Lower leg skin (tissue), 4 donors: ENCODE data around the gene BRD7. TPM values are rescaled to one million over a fixed set of nuclear protein-coding genes. Genes with fewer than 3 reads are reported as not detected.

Experiments
- DNase-seq, 2 donors: peaks; one replicate each; pipeline ENCODE4 v3.0.0-alpha.2; 2019; ENCODE audit warnings: low spot score in 2 of 2
- H3K4me3 ChIP-seq: fragments of 200-600 bp; sonication (generic); 2 replicates; pipeline ENCODE4 v1.5.1; 2017; ENCODE audit warnings: mild to moderate bottlenecking, low read depth; ENCODE audit not compliant: poor library complexity, severe bottlenecking
- CTCF ChIP-seq, 3 donors: fragments of 450-650 bp; IDR thresholded peaks; one replicate each; pipeline ENCODE4 v1.5.1; 2016; ENCODE audit warnings: antibody characterized with exemption in 3 of 3, mild to moderate bottlenecking in 3 of 3, moderate library complexity in 2 of 3
- POLR2A ChIP-seq, 2 donors: fragments of 450-650 bp; IDR thresholded peaks; one replicate each; pipeline ENCODE4 v1.6.1; 2016 to 2017; ENCODE audit warnings: antibody characterized with exemption in 2 of 2, mild to moderate bottlenecking in 1 of 2, moderate library complexity in 1 of 2
- WGBS, 2 donors: methylation state at CpG; one replicate each; pipeline ENCODE4 v1.1.5; 2018; 5-methylcytosine and 5-hydroxymethylcytosine counted together
- intact Hi-C: fragments of 100-400 bp; cut with DNase I; formaldehyde crosslinking; loops from one replicate; pipeline ENCODE4 v1.15.0; 2023; ENCODE audit warnings: low total_unique reads
- total RNA-seq, 4 donors: library from RNA; depleted of rRNA; stranded (reverse); fragments of >200 nt; gene quantifications; one replicate each; pipeline ENCODE4 v1.1.0, GENCODE V29; 2016

Gene BRD7
- total RNA-seq, 4 donors from 2014 or later, result 48.6 to 86.3 (median 52.0) TPM

GRCh38 chr16:50389900-50390299, 21.1 kb upstream of the BRD7 start:
- H3K4me3 ChIP-seq, result no peak overlapping the region
- DNase-seq, result peak in 1 of 2 donors; percentile 70
- intact Hi-C loops, result no loop called here
- no peak for TF ChIP-seq CTCF (IDR thresholded peaks at IDR 0.05)
- TF ChIP-seq POLR2A (IDR thresholded peaks at IDR 0.05), result no peak
- 94 to 97% methylated on average over 4 of the region's 4 CpGs for WGBS, 2 donors

- intact Hi-C loops, result no loop called here
- TF ChIP-seq POLR2A (IDR thresholded peaks at IDR 0.05), result no peak
- TF ChIP-seq CTCF (IDR thresholded peaks at IDR 0.05), result no peak
- H3K4me3 ChIP-seq, result no peak overlapping the region
- WGBS, 2 donors, result 65 to 92% methylated on average over 1 of the region's 1 CpG
- no peak for DNase-seq
Measured at GRCh38 chr16:50388496-50388895, 19.7 kb upstream of the BRD7 start.

- H3K4me3 ChIP-seq, result no peak overlapping the region
- WGBS, 2 donors, result 72 to 80% methylated on average over 13 of the region's 13 CpGs
- intact Hi-C loops, result no loop called here
- no peak for TF ChIP-seq POLR2A (IDR thresholded peaks at IDR 0.05)
- no peak for TF ChIP-seq CTCF (IDR thresholded peaks at IDR 0.05)
- DNase-seq, result peak in 1 of 2 donors; percentile 76
Measured at GRCh38 chr16:50386774-50387173, 18.0 kb upstream of the BRD7 start.

GRCh38 chr16:50386139-50386538, 17.4 kb upstream of the BRD7 start:
- intact Hi-C loops, result no loop called here
- H3K4me3 ChIP-seq, result no peak overlapping the region
- DNase-seq, result no peak
- TF ChIP-seq POLR2A (IDR thresholded peaks at IDR 0.05), result no peak
- TF ChIP-seq CTCF (IDR thresholded peaks at IDR 0.05), result no peak
- WGBS, 2 donors, result 76 to 77% methylated on average over 5 of the region's 5 CpGs

- intact Hi-C loops, result no loop called here
- 71 to 76% methylated on average over 7 of the region's 7 CpGs for WGBS, 2 donors
- TF ChIP-seq POLR2A (IDR thresholded peaks at IDR 0.05), result no peak
- TF ChIP-seq CTCF (IDR thresholded peaks at IDR 0.05), result no peak
- no peak overlapping the region for H3K4me3 ChIP-seq
- DNase-seq, result peak in 1 of 2 donors; percentile 37
Measured at GRCh38 chr16:50384500-50385135, 15.8 kb upstream of the BRD7 start.
